Stimulated activated CD4-positive, alpha-beta T cell treated with anti-CD3 and anti-CD28 coated beads, Interleukin-4, amount 100 ng/mL, for 1 hour (primary cell): ENCODE results near the gene LDLRAD3.

Experiments
- DNase-seq: peaks from one replicate; pipeline ENCODE4 v3.0.0-alpha.2; 2020

LDLRAD3 gene

GRCh38 chr11:36224209-36224882, 280.5 kb downstream of the LDLRAD3 start:
- no peak for DNase-seq

- DNase-seq: no peak
These were observed 283.2 kb downstream of the LDLRAD3 start for GRCh38 chr11:36227044-36227443.

GRCh38 chr11:36228689-36229088, 284.8 kb downstream of the LDLRAD3 start:
- no peak for DNase-seq

GRCh38 chr11:36229091-36229705, 285.3 kb downstream of the LDLRAD3 start:
- no peak for DNase-seq

GRCh38 chr11:36230779-36231699, 287.2 kb downstream of the LDLRAD3 start:
- DNase-seq: no peak

GRCh38 chr11:36233204-36233603, 289.3 kb downstream of the LDLRAD3 start:
- no peak for DNase-seq

- no peak for DNase-seq
These were observed 291.0 kb downstream of the LDLRAD3 start for GRCh38 chr11:36234825-36235224.

GRCh38 chr11:36235750-36236149, 291.9 kb downstream of the LDLRAD3 start:
- DNase-seq: no peak

- DNase-seq: no peak
These were observed 293.5 kb downstream of the LDLRAD3 start for GRCh38 chr11:36237391-36237790.

GRCh38 chr11:36238036-36238631, 294.3 kb downstream of the LDLRAD3 start:
- no peak for DNase-seq

- no peak for DNase-seq
These were observed 295.0 kb downstream of the LDLRAD3 start for GRCh38 chr11:36238881-36239280.

GRCh38 chr11:36239636-36240035, 295.8 kb downstream of the LDLRAD3 start:
- DNase-seq: no peak

GRCh38 chr11:36240173-36240572, 296.3 kb downstream of the LDLRAD3 start:
- DNase-seq: no peak

- no peak for DNase-seq
These were observed 296.9 kb downstream of the LDLRAD3 start for GRCh38 chr11:36240801-36241200.

GRCh38 chr11:36241497-36241896, 297.6 kb downstream of the LDLRAD3 start:
- DNase-seq: no peak

- DNase-seq: no peak
These were observed 299.8 kb downstream of the LDLRAD3 start for GRCh38 chr11:36243641-36244040.

GRCh38 chr11:36247493-36247892, 303.6 kb downstream of the LDLRAD3 start:
- DNase-seq: no peak

GRCh38 chr11:36248436-36248835, 304.6 kb downstream of the LDLRAD3 start:
- no peak for DNase-seq

- DNase-seq: no peak
These were observed 305.4 kb downstream of the LDLRAD3 start for GRCh38 chr11:36249246-36249645.

GRCh38 chr11:36251823-36252222, 308.0 kb downstream of the LDLRAD3 start:
- DNase-seq: no peak

- no peak for DNase-seq
These were observed 309.4 kb downstream of the LDLRAD3 start for GRCh38 chr11:36253238-36253637.

- no peak for DNase-seq
These were observed 310.9 kb downstream of the LDLRAD3 start for GRCh38 chr11:36254713-36255112.

GRCh38 chr11:36257351-36257750, 313.5 kb downstream of the LDLRAD3 start:
- no peak for DNase-seq
